CD4-positive, alpha-beta T cell (primary cell): ENCODE measurements around the gene F9. TPM values are rescaled to one million over a fixed set of nuclear protein-coding genes. Genes with fewer than 3 reads are reported as not detected.
"Not testable (repeated sequence)": the region's sequence is repeated elsewhere in the genome, so short reads cannot be mapped to it uniquely, and the experiment has no call there.

Experiments used
- ATAC-seq: fragments of 200-7000 bp; cut with Tn5 transposase; one replicate; pipeline ENCODE4 v1.10.0; 2022; ENCODE audit warnings: mild to moderate bottlenecking; ENCODE audit not compliant: poor library complexity
- CTCF ChIA-PET: fragments of 350-600 bp; sonication (Branson Sonifier 250); formaldehyde crosslinking; loops from one replicate; lab custom pipeline; 2021; ENCODE audit warnings: antibody characterized with exemption, inconsistent platforms; lab: Charles Lee
- POLR2A ChIA-PET: fragments of 350-600 bp; sonication (Branson Sonifier 250); formaldehyde crosslinking; loops from one replicate; lab custom pipeline; 2021; ENCODE audit warnings: antibody characterized with exemption, inconsistent platforms; lab: Charles Lee
- DNase-seq, 14 experiments: peaks; one replicate each; pipeline ENCODE4 v3.0.0-alpha.2; 2013 to 2020; ENCODE audit warnings: mixed read lengths in 2 of 14
- H3K27ac ChIP-seq, 2 donors: one replicate each; pipeline versions ENCODE4 v1.5.1 to v1.7.0; 2013; ENCODE audit warnings: low read length in 2 of 2, low read depth in 1 of 2, mild to moderate bottlenecking in 1 of 2
- H3K27me3 ChIP-seq, 2 experiments: 1 replicate in 1 of 2; 2 replicates in 1 of 2; pipeline versions ENCODE4 v1.6.1 to v1.7.0; 2013; ENCODE audit warnings: low read length in 2 of 2, control low read depth in 1 of 2, mild to moderate bottlenecking in 1 of 2, moderate library complexity in 1 of 2; ENCODE audit not compliant: insufficient read depth in 2 of 2, control insufficient read depth in 1 of 2
- H3K36me3 ChIP-seq: one replicate; pipeline ENCODE4 v1.6.1; 2013; ENCODE audit warnings: low read length, control low read depth; ENCODE audit not compliant: insufficient read depth
- H3K4me1 ChIP-seq: one replicate; pipeline ENCODE4 v1.6.1; 2013; ENCODE audit warnings: low read length, control low read depth; ENCODE audit not compliant: insufficient read depth
- H3K4me3 ChIP-seq: one replicate; pipeline ENCODE4 v1.5.1; 2013; ENCODE audit warnings: mild to moderate bottlenecking, low read length, moderate library complexity
- H3K9me3 ChIP-seq, 2 experiments: 1 replicate in 1 of 2; 2 replicates in 1 of 2; pipeline versions ENCODE4 v1.6.1 to v1.7.0; 2013; ENCODE audit warnings: low read length in 2 of 2, mild to moderate bottlenecking in 2 of 2, control low read depth in 1 of 2, moderate library complexity in 1 of 2; ENCODE audit not compliant: control insufficient read depth in 1 of 2, insufficient read depth in 1 of 2
- H3K27ac Mint-ChIP-seq: one replicate; pipeline ENCODE4 v1.8.0; 2020; ENCODE audit warnings: mixed read lengths
- H3K27me3 Mint-ChIP-seq: one replicate; pipeline ENCODE4 v1.8.0; 2021; ENCODE audit warnings: mixed read lengths
- H3K36me3 Mint-ChIP-seq: one replicate; pipeline ENCODE4 v1.8.0; 2021; ENCODE audit warnings: low read depth, mixed read lengths
- H3K4me1 Mint-ChIP-seq: one replicate; pipeline ENCODE4 v1.8.0; 2021; ENCODE audit warnings: low read depth, mixed read lengths
- H3K4me3 Mint-ChIP-seq: one replicate; pipeline ENCODE4 v1.8.0; 2020; ENCODE audit warnings: mild to moderate bottlenecking, mixed read lengths
- H3K9me3 Mint-ChIP-seq: one replicate; pipeline ENCODE4 v1.8.0; 2020; ENCODE audit warnings: mixed read lengths
- CTCF ChIP-seq: fragments of 200-600 bp; IDR thresholded peaks from one replicate; pipeline ENCODE4 v1.8.0; 2022; ENCODE audit warnings: antibody characterized with exemption, mild to moderate bottlenecking
- intact Hi-C, 2 experiments: fragments of 100-400 bp; cut with DNase I in 1 of 2; cut with micrococcal nuclease in 1 of 2; formaldehyde crosslinking; loops; one replicate each; pipeline versions ENCODE4 v1.15.1 to v1.9.0; 2023 to 2025; cut with DNase I, micrococcal nuclease
- total RNA-seq, 174 experiments: library from RNA in 2 of 174; stranded (reverse) in 2 of 174; gene quantifications; one replicate each; pipeline ENCODE4 v1.2.3 and lab custom pipeline; 2021 to 2026

The F9 gene
- total RNA-seq, 2 experiments from 2014 or later, result not detected

DNA sequence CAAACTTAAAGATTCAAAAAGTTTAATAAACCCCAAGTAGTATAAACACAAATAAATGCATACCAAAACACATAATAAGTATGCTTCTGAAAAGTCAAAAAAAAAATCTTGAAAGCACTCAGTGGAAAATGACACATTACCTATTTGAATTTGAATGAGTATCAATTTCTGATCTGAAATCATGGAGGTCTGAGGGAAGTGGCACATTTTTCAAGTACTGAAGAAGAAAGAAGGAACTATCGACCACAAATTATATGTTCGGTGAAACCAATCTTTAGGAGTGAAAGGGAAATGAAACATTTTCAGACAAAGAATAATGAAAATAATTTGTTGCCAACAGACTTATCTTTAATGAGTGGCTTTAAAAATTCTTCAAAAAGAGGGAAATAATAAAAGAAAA, 12.1 kb upstream of the F9 start:
- Histone ChIP-seq H3K4me3 (no peak overlapping the region), H3K4me1 (no peaks in the 10 kb centered on the region), H3K9me3 (no peaks in the 10 kb centered on the region), H3K36me3 (no peaks in the 10 kb centered on the region), H3K27ac (no peak overlapping the region), H3K27me3 (no peaks in the 10 kb centered on the region)
- CTCF ChIA-PET, result no interaction called here
- H3K4me1 Mint-ChIP-seq, result no peaks in the 10 kb centered on the region
- intact Hi-C loops, result no loop called here
- no peak overlapping the region for H3K4me3 Mint-ChIP-seq
- no peak overlapping the region for H3K27ac Mint-ChIP-seq
- H3K36me3 Mint-ChIP-seq, result no peaks in the 10 kb centered on the region
- POLR2A ChIA-PET, result no interaction called here
- DNase-seq (no peak), ATAC-seq (no peak)
- peaks cover 9% of the 10 kb centered on the region for H3K27me3 Mint-ChIP-seq
- no peak for TF ChIP-seq CTCF
- no peaks in the 10 kb centered on the region for H3K9me3 Mint-ChIP-seq

- H3K9me3 Mint-ChIP-seq, POLR2A ChIA-PET, CTCF ChIA-PET, H3K9me3 ChIP-seq, H3K36me3 ChIP-seq, H3K27ac ChIP-seq, H3K27ac Mint-ChIP-seq, H3K4me3 ChIP-seq, H3K4me1 Mint-ChIP-seq, H3K4me1 ChIP-seq, intact Hi-C loops, H3K27me3 ChIP-seq, DNase-seq, H3K36me3 Mint-ChIP-seq, H3K4me3 Mint-ChIP-seq, H3K27me3 Mint-ChIP-seq, ATAC-seq: not testable (repeated sequence)
Measured at GRCh38 chrX:139528829-139529228, 1.7 kb upstream of the F9 start.

DNA sequence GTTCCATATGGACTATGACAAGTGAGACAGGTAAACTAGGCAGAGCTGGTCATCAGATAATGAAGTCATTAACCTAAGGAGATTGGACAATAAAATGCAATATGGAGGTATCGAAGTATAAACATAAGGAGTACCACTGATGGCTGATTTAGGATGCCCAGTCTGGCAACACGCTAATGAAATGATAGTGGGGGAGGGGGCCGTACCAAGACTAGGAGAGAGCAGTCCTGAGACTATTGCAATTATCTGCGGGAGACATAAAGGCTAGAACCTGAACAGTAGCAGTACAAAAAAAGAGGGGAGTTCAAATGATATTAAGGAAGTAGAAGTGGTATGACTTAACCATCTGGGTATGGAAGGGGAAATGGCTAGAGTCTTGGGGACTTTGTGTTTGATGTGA, 2.3 kb downstream of the F9 start:
- Histone ChIP-seq H3K4me1 (no peaks in the 10 kb centered on the region), H3K27ac (no peak overlapping the region), H3K36me3 (no peaks in the 10 kb centered on the region), H3K27me3 (no peaks in the 10 kb centered on the region), H3K9me3 (no peaks in the 10 kb centered on the region), H3K4me3 (no peak overlapping the region)
- Mint-ChIP-seq H3K4me3 (no peak overlapping the region), H3K36me3 (no peaks in the 10 kb centered on the region), H3K4me1 (no peaks in the 10 kb centered on the region), H3K9me3 (no peaks in the 10 kb centered on the region), H3K27me3 (no peaks in the 10 kb centered on the region), H3K27ac (no peak overlapping the region)
- intact Hi-C loops, result no loop called here
- no peak for ATAC-seq
- CTCF ChIA-PET, result no interaction called here
- POLR2A ChIA-PET, result no interaction called here
- no peak for DNase-seq
- no peak for TF ChIP-seq CTCF

DNA sequence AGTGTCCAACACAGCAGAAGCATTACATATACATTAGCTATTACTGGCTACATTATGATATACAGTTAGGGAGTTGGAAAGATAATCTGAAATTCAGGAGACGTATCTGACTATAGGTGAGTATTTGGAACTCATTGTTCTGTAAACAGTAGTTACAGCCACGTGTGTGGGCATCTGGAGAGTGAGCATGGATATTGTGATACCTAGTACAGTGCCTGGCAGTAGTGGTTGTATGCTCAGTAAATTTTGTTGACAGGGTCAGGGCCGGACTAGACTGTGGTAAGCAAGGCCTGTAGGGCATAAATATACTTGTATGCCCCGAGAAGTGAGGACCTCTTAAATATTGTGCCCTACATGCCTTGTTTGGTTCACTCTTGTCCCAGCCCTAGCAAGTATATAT, 2.9 kb downstream of the F9 start:
- CTCF ChIA-PET, result no interaction called here
- no peaks in the 10 kb centered on the region for H3K9me3 Mint-ChIP-seq

More for the DNA sequence above, 2.9 kb downstream of the F9 start:
- H3K27me3 Mint-ChIP-seq, result no peaks in the 10 kb centered on the region
- intact Hi-C loops, result no loop called here
- Histone ChIP-seq H3K27ac (no peak overlapping the region), H3K36me3 (no peaks in the 10 kb centered on the region), H3K27me3 (no peaks in the 10 kb centered on the region), H3K9me3 (no peaks in the 10 kb centered on the region), H3K4me3 (no peak overlapping the region), H3K4me1 (no peaks in the 10 kb centered on the region)
- H3K4me3 Mint-ChIP-seq, result no peak overlapping the region
- no peak for TF ChIP-seq CTCF
- H3K4me1 Mint-ChIP-seq, result no peaks in the 10 kb centered on the region
- DNase-seq (no peak), ATAC-seq (no peak)
- POLR2A ChIA-PET, result no interaction called here
- no peaks in the 10 kb centered on the region for H3K36me3 Mint-ChIP-seq
- H3K27ac Mint-ChIP-seq, result no peak overlapping the region
